ENCODE measurements around the gene MAD2L1BP. TPM values are rescaled to one million over a fixed set of nuclear protein-coding genes. Genes with fewer than 3 reads are reported as not detected.

Gene MAD2L1BP
- total RNA-seq, 1 donor from 2014 or later, result 28.3 TPM

DNA sequence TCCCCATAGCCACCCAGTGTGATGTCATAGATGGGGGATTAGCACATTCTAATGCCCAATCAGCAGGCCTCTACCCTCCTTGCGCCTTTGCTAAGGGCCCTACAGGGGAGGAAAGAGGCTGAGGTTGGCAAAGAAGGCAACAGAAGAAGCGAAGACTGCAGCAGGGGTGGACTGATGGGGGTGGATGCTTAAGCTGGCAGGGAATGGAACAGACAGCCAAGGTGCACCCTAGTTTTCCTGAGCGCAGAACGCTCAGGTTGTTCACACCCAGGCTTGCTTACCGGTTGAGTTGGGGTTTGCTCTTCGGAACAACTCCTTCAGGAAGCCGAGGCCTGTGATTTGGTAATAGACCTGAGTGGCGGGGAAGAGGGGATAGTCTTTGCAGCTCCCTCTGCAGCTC is 39.3 kb downstream of the MAD2L1BP start:
- DNase-seq (no peak), ATAC-seq (no peak)
- intact Hi-C loops (cut with micrococcal nuclease), result no loop called here

GRCh38 chr6:43676962-43677606 is 41.4 kb downstream of the MAD2L1BP start:
- ATAC-seq, result peak; percentile 18
- DNase-seq, result no peak
- intact Hi-C loops (cut with micrococcal nuclease), result no loop called here

GRCh38 chr6:43677759-43678158 is 42.1 kb downstream of the MAD2L1BP start:
- intact Hi-C loops (cut with micrococcal nuclease), result no loop called here
- no peak for DNase-seq
- ATAC-seq, result no peak

DNA sequence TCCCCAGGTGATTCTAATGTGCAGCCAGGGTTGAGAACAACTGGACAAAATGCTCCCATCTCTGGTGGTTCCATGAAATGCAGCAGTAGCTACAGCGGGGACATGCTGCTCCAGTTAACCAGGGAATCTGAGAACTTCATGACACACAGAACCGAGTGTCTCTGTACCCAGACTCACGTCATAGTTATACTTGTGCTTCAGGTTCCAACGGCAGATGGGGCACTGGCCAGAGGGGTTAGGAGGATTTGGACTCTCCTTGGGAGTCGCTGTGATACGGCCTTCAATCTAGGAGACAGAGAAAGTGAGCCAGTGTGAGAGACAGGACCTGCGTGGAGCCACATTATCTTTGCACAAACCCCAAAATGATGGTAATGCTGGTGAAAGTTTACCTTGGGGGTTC is 42.7 kb downstream of the MAD2L1BP start:
- intact Hi-C loops (cut with micrococcal nuclease), result no loop called here

DNA sequence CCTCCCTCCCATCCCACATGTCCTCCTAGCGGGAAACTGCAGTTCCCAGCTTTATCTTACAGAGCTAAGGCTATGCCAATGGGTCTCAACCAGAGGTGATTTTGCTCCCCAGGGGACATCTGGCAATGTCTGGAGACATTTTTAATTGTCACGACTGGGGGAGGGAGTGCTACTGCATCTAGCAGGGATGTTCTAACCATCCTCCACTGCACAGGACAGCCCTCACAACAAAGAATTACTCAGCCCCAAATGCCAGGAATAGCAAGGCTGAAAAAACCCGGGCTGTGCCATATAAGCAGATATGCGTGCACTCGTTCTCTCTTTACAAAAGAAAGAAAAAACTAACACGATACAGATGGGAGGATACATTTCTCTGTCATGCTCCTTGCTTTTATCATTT is 43.4 kb downstream of the MAD2L1BP start:
- DNase-seq (no peak), ATAC-seq (no peak)
- intact Hi-C loops (cut with micrococcal nuclease), result no loop called here

More for the DNA sequence above, 42.7 kb downstream of the MAD2L1BP start:
- no peak for DNase-seq
- ATAC-seq, result no peak

- intact Hi-C loops (cut with micrococcal nuclease), result no loop called here
- ATAC-seq (peak; percentile 14), DNase-seq (no peak)
Measured at GRCh38 chr6:43680308-43681200, 44.9 kb downstream of the MAD2L1BP start.

- intact Hi-C loops (cut with micrococcal nuclease), result no loop called here
- no peak for DNase-seq
- no peak for ATAC-seq
Measured at GRCh38 chr6:43681303-43681702, 45.7 kb downstream of the MAD2L1BP start.

DNA sequence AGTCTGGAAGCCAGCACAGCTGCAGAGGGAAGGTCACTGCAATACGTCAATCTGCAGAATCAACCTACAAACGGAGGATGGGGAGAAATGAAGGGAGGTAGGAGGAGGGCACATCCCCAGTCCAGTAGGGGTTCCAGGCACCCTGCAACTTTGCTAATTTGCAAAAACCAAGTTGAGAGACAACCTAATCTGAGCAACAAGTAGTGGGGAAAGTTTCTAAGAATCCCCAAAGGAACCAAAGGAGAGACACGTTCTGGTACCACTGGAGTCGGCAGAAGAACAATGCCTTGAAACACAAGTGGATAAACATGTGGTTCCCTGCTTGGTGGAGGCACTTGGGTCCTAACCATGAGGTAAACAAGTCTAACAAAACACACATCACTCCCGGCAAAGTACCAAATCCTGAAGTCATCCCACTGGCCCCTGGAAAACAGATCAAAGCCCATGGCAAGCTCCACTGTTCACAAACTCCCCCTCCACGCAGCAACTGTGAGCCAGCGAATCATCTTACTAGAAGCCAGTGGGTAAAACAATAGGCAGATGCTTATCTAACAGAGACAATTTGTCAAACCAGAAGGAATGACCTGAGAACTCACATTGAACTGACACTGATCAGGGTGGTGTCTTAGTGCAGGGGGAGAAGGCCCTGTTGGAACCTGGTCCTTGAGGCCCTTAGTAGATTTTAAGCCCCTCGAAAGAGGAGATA is 47.2 kb downstream of the MAD2L1BP start:
- intact Hi-C loops (cut with micrococcal nuclease), result no loop called here

DNA sequence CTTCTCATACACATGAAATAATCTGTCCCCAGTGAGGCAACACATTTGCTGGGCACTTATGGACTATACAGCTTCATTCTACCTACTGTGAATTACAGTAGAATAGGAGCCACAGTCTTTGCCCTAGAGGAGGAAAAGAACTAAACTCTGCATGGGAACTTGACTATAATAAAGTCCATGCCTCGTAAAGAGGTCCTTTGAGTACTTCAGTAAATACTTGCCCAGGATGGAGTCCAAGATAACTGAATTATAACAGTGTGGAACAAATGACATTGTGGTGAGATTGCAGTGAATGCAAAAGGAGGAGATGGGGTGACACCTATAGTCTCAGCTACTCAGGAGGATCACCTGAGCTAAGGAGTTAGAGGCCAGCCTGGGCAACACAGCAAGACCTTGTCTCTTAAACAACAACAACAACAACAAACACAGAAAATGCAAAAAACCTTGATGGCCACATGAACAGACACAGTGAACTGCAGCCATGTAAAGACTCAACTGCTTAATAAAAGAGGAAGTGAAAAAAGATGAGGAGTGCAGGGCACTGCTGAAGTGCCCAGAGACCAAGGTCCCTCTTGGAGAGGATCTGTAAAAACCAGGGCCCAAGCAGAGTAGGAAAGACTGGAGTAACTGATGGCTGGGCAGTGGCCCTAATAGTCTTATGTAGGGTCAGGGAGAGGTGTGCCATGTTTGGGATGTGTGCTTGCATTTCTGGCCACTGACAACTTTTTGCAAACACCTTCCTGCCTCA is 48.2 kb downstream of the MAD2L1BP start:
- no peak for ATAC-seq
- intact Hi-C loops (cut with micrococcal nuclease), result no loop called here
- DNase-seq, result no peak

More for the DNA sequence above, 47.2 kb downstream of the MAD2L1BP start:
- ATAC-seq (peak; percentile 24), DNase-seq (no peak)

- intact Hi-C loops (cut with micrococcal nuclease), result no loop called here
- DNase-seq, result no peak
- ATAC-seq, result no peak
Measured at GRCh38 chr6:43687079-43687436, 51.4 kb downstream of the MAD2L1BP start.

DNA sequence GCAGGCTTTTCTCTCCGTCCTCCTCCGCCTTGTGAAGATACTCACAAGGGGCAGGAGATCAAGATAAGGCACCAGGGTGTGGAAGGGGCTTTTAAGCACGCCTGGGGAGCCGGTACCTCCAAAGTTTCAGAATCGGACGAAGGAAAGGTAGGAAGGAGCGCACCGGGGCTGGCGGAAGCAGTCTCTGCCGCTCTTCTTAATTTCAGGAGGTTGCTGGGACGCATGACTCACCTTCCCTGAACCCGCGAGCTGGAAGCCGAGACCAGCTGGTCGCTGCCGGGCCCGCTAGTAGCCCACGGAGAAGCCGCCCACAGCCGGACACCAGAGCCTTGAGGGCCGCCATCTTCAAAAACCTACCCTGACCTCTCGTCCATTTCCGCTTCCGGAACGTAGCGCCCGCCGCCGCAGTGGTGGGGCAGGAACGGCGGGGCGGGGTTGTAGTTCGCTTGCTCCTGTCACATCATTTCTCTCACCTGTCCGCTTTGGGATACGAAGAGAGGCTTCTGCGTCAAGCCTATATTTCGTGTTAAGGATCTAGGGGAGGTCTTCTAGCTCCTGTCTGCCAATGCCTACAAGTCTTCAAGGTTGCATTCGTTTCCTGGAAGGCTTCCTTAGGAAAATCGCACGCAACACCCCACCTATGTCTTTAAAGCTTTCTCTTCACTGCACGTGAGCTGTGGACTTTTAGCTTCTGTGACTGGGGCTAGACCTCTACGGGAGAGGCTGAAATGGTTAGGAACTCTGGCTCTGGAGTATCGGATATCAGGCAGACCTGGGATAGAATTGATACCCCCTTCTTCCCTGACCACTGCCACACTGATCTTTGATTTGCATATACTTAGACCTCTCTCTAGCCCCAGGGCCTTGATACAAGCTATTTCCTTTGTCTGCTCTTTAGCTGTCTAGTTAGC is 52.1 kb downstream of the MAD2L1BP start, which contains the start of gene MRPS18A:
Gene MRPS18A (minus strand): TSS at position 355 of the 911 bp plus-strand sequence. CDS start 12 bp downstream, at position 343.
- intact Hi-C loops (cut with micrococcal nuclease), result no loop called here
- ATAC-seq, result peak; percentile 96
- peak; percentile 89 for DNase-seq

- intact Hi-C loops (cut with micrococcal nuclease), result no loop called here
- ATAC-seq (no peak), DNase-seq (no peak)
Measured at GRCh38 chr6:43689421-43689820, 53.8 kb downstream of the MAD2L1BP start.

Other genes with a start within 250 kb of the MAD2L1BP start
- 11.5 TPM for gene ABCC10, start 208.3 kb upstream of the MAD2L1BP start, total RNA-seq
- 1.2 TPM for gene DLK2, start 180.3 kb upstream of the MAD2L1BP start, total RNA-seq
- gene TJAP1, start 158.3 kb upstream of the MAD2L1BP start, total RNA-seq, result 23.2 TPM
- gene LRRC73, start 125.5 kb upstream of the MAD2L1BP start, total RNA-seq, result 1.0 TPM
- gene YIPF3, start 118.9 kb upstream of the MAD2L1BP start, total RNA-seq, result 63.0 TPM
- 16.9 TPM for gene POLR1C, start 118.8 kb upstream of the MAD2L1BP start, total RNA-seq
- gene XPO5, start 59.8 kb upstream of the MAD2L1BP start, total RNA-seq, result 13.1 TPM
- gene POLH, start 59.7 kb upstream of the MAD2L1BP start, total RNA-seq, result 8.7 TPM
- 23.6 TPM for gene GTPBP2, start 6.6 kb upstream of the MAD2L1BP start, total RNA-seq
- gene RSPH9, start 9.2 kb downstream of the MAD2L1BP start, total RNA-seq, result 0.15 TPM
- 46.0 TPM for gene MRPS18A, start 52.0 kb downstream of the MAD2L1BP start, total RNA-seq
- gene VEGFA, start 134.4 kb downstream of the MAD2L1BP start, total RNA-seq, result 261 TPM

Data from left ventricle myocardium superior (tissue), 1 donor.